ENCODE measurements around the gene CCDC142. TPM values are rescaled to one million over a fixed set of nuclear protein-coding genes. Genes with fewer than 3 reads are reported as not detected.
"Not testable (repeated sequence)": the region's sequence is repeated elsewhere in the genome, so short reads cannot be mapped to it uniquely, and the experiment has no call there.

CCDC142 gene
- total RNA-seq, 1 donor from 2014 or later: 9.1 TPM

- DNase-seq (ENCODE audit: low spot score): no peak
Measured at GRCh38 chr2:74499940-74500577, 17.3 kb upstream of the CCDC142 start.

- DNase-seq (ENCODE audit: low spot score): no peak
Measured at GRCh38 chr2:74499267-74499939, 16.6 kb upstream of the CCDC142 start, which contains the start of gene LBX2. LBX2 (minus strand) TSS chr2:74499603; CDS start chr2:74499537, 66 bp downstream.

GRCh38 chr2:74498500-74499266 lies 15.9 kb upstream of the CCDC142 start:
- no peak for DNase-seq (ENCODE audit: low spot score)

GRCh38 chr2:74497777-74498499 lies 15.1 kb upstream of the CCDC142 start:
- DNase-seq (ENCODE audit: low spot score): no peak

GRCh38 chr2:74496997-74497776 lies 14.4 kb upstream of the CCDC142 start:
- DNase-seq (ENCODE audit: low spot score): no peak

- DNase-seq (ENCODE audit: low spot score): no peak
Measured at GRCh38 chr2:74495440-74495839, 12.6 kb upstream of the CCDC142 start.

- no peak for DNase-seq (ENCODE audit: low spot score)
Measured at GRCh38 chr2:74493546-74493945, 10.7 kb upstream of the CCDC142 start.

DNA sequence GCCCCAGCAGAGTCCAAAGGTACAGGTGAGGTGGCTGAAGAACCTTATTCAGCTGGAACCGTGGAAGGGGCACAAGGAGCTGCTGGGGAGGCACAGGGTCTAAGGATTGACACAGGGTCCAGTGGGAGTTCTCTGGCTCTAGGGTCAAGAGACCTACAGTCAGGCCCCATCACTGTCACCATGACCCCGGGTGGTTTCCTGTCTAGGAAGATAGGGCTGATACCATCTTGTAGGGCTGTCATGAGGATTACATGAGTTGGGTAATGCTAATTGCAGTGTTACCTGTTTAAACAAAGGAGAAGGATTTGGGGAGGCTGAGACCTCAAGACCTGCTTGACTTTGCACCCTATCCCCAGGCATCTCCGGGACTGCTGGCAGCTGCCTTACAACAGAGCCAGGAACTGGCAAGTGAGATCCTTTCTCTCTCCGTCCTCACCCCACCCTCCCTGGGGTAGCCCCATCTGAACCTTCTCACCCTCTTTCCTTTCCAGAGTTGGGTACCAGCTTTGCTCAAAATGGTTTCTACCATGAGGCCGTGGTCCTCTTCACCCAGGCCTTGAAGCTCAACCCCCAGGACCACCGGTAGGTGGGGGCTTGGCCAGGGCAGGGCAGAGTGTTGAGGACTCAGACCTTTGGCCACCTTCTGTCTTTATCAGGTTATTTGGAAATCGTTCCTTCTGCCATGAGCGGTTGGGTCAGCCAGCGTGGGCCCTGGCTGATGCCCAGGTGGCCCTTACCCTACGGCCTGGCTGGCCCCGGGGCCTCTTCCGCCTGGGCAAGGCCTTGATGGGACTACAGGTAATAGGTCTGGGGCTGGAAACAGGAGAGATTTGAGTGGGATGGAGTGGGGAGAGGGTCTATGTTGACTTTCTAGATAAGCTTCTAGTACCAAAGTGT lies 9.1 kb upstream of the CCDC142 start:
- DNase-seq (ENCODE audit: low spot score): no peak

DNA sequence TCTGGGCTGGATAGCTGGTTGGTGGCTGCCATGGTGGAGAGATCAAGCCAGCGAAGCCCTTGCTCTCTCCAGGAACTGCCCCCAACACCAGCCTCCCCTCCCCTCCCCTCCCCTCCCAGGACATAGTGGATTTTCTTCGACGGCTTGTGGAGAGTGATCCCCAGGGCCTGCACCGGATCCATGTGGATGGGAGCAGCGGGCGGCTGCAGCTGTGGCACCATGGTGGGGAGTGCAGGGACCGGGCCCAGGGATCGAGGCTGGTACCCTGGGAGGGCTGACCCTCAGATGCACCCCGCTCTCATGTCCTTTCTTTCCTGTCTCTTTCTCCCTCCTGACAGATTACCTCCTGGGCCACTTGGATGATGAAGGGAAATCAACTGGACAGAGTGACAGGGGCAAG lies 7.1 kb upstream of the CCDC142 start:
- no peak for DNase-seq (ENCODE audit: low spot score)

GRCh38 chr2:74488643-74489481 lies 6.1 kb upstream of the CCDC142 start:
- DNase-seq (ENCODE audit: low spot score): no peak

DNA sequence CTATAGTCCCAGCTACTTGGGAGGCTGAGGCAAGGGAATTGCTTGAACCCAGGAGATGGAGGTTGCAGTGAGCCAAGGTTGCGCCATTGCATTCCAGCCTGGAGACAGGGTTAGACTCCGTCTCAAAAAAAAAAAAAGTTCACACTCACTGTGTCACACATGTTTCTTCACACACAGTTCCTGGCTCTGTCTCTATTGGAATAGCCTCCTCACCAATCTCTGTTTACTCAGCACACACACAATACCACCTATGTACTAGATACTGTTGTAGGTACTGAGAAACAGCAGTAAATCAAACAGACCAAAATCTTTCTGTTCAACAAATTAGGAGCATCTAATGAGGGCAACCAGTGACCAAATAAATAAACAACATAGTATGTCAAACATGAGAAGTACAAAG lies 3.3 kb upstream of the CCDC142 start:
- DNase-seq (ENCODE audit: low spot score): no peak

GRCh38 chr2:74483675-74484164 lies 922 bp upstream of the CCDC142 start:
- DNase-seq (ENCODE audit: low spot score): not testable (repeated sequence)

- no peak for DNase-seq (ENCODE audit: low spot score)
Measured at GRCh38 chr2:74481961-74482800, 617 bp downstream of the CCDC142 start.

DNA sequence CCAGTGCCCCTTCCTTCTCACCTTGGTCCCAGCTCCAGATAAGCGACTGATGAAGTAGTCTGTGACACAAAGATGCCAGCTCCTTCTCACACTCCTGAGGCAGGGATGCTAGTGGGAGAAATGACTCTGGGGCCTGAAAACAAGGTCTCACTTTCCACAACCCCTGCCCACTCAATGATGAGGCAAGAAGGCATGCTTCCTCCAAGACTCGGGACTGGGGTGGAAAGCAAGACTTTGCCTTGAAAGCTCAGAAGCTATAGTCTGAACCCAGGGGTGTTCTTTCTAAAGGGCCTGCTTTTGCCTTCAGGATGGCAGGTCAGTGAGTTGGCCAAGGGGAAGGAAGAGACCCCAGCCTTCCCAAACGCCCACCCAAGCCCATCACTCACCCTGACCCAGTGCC lies 1.4 kb downstream of the CCDC142 start:
- DNase-seq (ENCODE audit: low spot score): no peak

GRCh38 chr2:74474899-74475298 lies 7.9 kb downstream of the CCDC142 start:
- no peak for DNase-seq (ENCODE audit: low spot score)

- DNase-seq (ENCODE audit: low spot score): no peak
Measured at GRCh38 chr2:74474481-74474880, 8.3 kb downstream of the CCDC142 start.

DNA sequence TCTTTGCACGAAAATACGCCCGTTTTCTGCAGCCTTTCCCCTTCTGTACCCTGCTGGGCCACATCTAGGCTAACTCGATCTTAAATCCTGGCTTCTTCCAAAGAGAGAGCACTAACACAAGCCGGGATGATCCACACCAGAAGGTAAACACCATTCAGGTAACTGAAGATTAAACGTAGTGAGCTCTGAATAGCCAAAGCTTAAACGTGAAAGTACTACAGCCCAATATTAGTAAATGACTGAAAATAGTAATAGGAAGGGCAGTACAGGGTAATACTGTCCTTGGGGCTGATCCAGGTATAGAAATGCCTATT lies 9.9 kb downstream of the CCDC142 start:
- DNase-seq (ENCODE audit: low spot score): no peak
